SK-N-SH (cell line): ENCODE data around the gene ATXN7.

Source experiments
- EZH2phosphoT487 ChIP-seq: fragments of 200-600 bp; sonication (generic); IDR thresholded peaks from 2 replicates; pipeline ENCODE4 v1.6.1; 2017; ENCODE audit warnings: low read depth, mixed run types, mild to moderate bottlenecking, antibody characterized with exemption, moderate library complexity, borderline replicate concordance
- POLR2AphosphoS5 ChIP-seq: IDR thresholded peaks from 2 replicates; pipeline ENCODE4 v1.6.1; 2012; ENCODE audit warnings: low read depth, low read length
- TF ChIP-seq, protein P1 (sequence below): fragments of 200-600 bp; sonication (generic); IDR thresholded peaks from 2 replicates; pipeline ENCODE4 v1.6.1; 2017; ENCODE audit warnings: antibody characterized with exemption, mild to moderate bottlenecking, moderate library complexity
- TF ChIP-seq, protein P2 (sequence below): fragments of 150-350 bp; IDR thresholded peaks from 2 replicates; pipeline ENCODE4 v1.6.1; 2017; ENCODE audit warnings: antibody characterized with exemption, low read length, low read depth, borderline replicate concordance

DNA sequence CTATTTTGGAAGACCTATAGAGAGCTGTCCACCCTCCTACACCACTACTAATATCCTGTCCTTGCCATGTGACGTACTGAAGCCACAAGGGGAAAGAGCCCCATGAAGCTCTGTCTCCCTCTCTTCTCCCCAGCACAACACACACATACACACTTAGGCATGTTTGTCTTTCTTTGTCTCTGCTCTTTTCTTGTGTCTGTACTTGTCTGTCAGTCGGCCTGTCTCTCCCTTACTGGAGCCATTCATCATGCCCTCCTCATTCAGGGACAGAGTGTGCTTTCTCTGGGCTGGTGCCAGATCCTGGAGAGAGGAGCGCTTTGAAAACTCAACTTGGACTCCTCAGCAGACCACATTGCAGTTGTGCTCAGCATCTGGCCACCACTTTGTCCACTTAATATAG, 112.1 kb downstream of the ATXN7 start:
- no peak for TF ChIP-seq EZH2phosphoT487
- TF ChIP-seq, protein P1, sequence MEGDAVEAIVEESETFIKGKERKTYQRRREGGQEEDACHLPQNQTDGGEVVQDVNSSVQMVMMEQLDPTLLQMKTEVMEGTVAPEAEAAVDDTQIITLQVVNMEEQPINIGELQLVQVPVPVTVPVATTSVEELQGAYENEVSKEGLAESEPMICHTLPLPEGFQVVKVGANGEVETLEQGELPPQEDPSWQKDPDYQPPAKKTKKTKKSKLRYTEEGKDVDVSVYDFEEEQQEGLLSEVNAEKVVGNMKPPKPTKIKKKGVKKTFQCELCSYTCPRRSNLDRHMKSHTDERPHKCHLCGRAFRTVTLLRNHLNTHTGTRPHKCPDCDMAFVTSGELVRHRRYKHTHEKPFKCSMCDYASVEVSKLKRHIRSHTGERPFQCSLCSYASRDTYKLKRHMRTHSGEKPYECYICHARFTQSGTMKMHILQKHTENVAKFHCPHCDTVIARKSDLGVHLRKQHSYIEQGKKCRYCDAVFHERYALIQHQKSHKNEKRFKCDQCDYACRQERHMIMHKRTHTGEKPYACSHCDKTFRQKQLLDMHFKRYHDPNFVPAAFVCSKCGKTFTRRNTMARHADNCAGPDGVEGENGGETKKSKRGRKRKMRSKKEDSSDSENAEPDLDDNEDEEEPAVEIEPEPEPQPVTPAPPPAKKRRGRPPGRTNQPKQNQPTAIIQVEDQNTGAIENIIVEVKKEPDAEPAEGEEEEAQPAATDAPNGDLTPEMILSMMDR, result no peak
- TF ChIP-seq POLR2AphosphoS5, result no peak
- TF ChIP-seq, protein P2, sequence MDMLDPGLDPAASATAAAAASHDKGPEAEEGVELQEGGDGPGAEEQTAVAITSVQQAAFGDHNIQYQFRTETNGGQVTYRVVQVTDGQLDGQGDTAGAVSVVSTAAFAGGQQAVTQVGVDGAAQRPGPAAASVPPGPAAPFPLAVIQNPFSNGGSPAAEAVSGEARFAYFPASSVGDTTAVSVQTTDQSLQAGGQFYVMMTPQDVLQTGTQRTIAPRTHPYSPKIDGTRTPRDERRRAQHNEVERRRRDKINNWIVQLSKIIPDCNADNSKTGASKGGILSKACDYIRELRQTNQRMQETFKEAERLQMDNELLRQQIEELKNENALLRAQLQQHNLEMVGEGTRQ, result no peak
